Heart left ventricle (tissue), 13 donors: ENCODE data around the gene USP4.
"Not testable (repeated sequence)": the region's sequence is repeated elsewhere in the genome, so short reads cannot be mapped to it uniquely, and the experiment has no call there.

Source experiments
- CTCF ChIP-seq, 12 donors: fragments of 200-600 bp; sonication (generic) in 4 of 12; IDR thresholded peaks; one replicate each; pipeline versions ENCODE4 v1.5.0 to v1.8.0; 2018 to 2022; ENCODE audit warnings: antibody characterized with exemption in 12 of 12, mild to moderate bottlenecking in 5 of 12
- POLR2A ChIP-seq, 2 donors: fragments of 450-650 bp; IDR thresholded peaks; one replicate each; pipeline ENCODE4 v1.6.1; 2017; ENCODE audit warnings: antibody characterized with exemption in 2 of 2, mild to moderate bottlenecking in 2 of 2, moderate library complexity in 2 of 2
- donor health status: ischemic (EF 13 %, LVEDD 7.1; RV severe dilation, severe dysfunction).
- donor health status: DM: no; HTN: yes; CAD: no.
- donor health status: DM: no; HTN: no; CAD: no.
- donor health status: ischemic (EF 25% LVEDD 6.9; RV normal size, moderate dysfunction).
- donor health status: ischemic (EF 25% LVEDD 5.7; RV mildly dilated, moderate dysfunction).
- donor health status: ischemic (EF 35%, LVEDD 5.7; RV mildly dilated, moderate dysfunction).
- donor health status: nonischemic (EF 11% LVEDD 7.7; RV severe dilation, severe dysfunction).
- donor health status: DM: yes; HTN: yes; CAD: no.
- donor health status: PGD.
- donor health status: ischemic (EF 29% LVEDD 5.4; RV normal size, mild dysfunction).
- donor health status: nonischemic (EF 23%, LVEDD 6.1; RV moderate dilation, normal function).

DNA sequence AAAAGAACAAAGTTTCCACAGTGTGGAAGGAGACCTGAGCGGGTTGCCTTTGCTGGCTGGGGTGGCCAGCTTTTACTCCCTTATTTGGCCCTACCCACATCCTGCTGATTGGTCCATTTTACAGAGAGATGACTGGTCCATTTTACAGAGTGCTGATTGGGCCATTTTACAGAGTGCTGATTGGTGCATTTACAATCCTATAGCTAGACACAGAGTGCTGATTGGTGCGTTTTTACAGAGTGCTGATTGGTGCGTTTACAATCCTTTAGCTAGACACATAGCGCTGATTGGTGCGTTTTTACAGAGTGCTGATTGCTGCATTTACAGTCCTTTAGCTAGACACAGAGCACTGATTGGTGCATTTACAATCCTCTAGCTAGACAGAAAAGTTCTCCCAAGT lies 111.0 kb downstream of the USP4 start:
- TF ChIP-seq CTCF, POLR2A (IDR thresholded peaks at IDR 0.05): not testable (repeated sequence)
